ENCODE data around the gene DECR2. TPM values are rescaled to one million over a fixed set of nuclear protein-coding genes. Genes with fewer than 3 reads are reported as not detected.

Gene DECR2
- total and polyA plus RNA-seq, 4 donors, result 42.2 to 210 (median 126) TPM

DNA sequence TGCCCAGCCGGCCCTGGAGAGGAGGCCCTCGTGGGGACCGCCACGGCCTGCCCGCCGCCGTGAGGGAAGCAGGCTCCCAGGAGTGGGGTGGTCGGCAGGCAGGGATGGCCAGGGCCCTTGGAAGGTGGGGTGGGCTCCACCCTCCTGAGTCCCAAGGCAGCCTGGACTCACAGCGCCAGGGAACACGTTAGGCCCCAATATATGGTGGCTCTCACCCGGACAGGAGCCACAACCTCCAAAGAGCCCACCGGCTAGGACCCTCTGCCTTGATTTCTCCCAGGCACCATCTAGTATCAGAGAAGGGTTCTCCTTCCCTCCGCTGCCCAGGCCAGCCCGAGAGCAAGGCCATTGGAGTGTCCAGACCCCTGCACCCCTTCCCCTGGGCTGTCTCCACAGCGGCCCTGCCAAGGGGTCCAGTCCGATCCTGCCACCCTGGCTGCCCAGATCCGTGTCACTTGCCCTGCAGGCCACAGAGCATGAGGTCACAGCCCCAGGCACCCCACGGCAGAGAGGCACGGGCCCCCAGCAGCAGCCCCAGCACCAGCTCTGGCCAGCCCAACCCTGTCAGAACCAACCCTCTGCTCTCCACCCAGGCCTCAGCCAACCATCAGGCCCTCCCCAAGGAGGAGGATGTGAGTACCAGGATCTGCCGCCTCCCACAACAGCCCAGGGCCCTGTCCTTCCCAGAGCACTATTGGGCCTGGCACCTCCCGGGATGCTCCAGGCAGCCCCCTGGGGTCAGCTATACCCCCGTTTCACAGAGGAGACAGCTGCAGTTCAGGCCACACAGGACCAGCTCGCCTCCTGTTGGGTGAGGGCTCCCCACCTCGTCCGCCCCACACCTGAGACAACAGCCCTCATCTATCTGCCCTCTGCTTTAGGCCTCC lies 48.0 kb upstream of the DECR2 start:
- H3K4me1 ChIP-seq (ENCODE audit: control insufficient read depth in 4 of 4, insufficient read depth in 4 of 4, low read length in 3 of 4), result peaks cover 3 to 11% (median 6%) of the 10 kb centered on the region in 4 donors
- H3K27ac ChIP-seq (ENCODE audit: low read depth in 1 of 2, low read length in 2 of 2), result peak overlapping the region in 1 of 2 donors; percentile 13
- H3K4me3 ChIP-seq (ENCODE audit: low read depth in 1 of 3, low read length in 3 of 3), result peak overlapping the region; percentile 5 to 41 (median 25)
- H3K9me3 ChIP-seq (ENCODE audit: control insufficient read depth in 4 of 4, low read length in 3 of 4), result no peaks in the 10 kb centered on the region
- H3K36me3 ChIP-seq (ENCODE audit: control insufficient read depth in 4 of 4, insufficient read depth in 3 of 4, low read depth in 1 of 4, low read length in 3 of 4), result no peaks in the 10 kb centered on the region
- 74% methylated on average over 25 of the region's 25 CpGs for WGBS
- TF ChIP-seq RAD21 (IDR thresholded peaks at IDR 0.05) (no peak), JUND (IDR thresholded peaks at IDR 0.05) (no peak), NR2F2 (IDR thresholded peaks at IDR 0.05) (no peak), HNF4A (conservative IDR thresholded peaks at IDR 0.05) (no peak)
- TF ChIP-seq, protein P1, sequence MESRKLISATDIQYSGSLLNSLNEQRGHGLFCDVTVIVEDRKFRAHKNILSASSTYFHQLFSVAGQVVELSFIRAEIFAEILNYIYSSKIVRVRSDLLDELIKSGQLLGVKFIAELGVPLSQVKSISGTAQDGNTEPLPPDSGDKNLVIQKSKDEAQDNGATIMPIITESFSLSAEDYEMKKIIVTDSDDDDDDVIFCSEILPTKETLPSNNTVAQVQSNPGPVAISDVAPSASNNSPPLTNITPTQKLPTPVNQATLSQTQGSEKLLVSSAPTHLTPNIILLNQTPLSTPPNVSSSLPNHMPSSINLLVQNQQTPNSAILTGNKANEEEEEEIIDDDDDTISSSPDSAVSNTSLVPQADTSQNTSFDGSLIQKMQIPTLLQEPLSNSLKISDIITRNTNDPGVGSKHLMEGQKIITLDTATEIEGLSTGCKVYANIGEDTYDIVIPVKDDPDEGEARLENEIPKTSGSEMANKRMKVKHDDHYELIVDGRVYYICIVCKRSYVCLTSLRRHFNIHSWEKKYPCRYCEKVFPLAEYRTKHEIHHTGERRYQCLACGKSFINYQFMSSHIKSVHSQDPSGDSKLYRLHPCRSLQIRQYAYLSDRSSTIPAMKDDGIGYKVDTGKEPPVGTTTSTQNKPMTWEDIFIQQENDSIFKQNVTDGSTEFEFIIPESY (IDR thresholded peaks at IDR 0.05), result no peak
- TF ChIP-seq, protein P2, sequence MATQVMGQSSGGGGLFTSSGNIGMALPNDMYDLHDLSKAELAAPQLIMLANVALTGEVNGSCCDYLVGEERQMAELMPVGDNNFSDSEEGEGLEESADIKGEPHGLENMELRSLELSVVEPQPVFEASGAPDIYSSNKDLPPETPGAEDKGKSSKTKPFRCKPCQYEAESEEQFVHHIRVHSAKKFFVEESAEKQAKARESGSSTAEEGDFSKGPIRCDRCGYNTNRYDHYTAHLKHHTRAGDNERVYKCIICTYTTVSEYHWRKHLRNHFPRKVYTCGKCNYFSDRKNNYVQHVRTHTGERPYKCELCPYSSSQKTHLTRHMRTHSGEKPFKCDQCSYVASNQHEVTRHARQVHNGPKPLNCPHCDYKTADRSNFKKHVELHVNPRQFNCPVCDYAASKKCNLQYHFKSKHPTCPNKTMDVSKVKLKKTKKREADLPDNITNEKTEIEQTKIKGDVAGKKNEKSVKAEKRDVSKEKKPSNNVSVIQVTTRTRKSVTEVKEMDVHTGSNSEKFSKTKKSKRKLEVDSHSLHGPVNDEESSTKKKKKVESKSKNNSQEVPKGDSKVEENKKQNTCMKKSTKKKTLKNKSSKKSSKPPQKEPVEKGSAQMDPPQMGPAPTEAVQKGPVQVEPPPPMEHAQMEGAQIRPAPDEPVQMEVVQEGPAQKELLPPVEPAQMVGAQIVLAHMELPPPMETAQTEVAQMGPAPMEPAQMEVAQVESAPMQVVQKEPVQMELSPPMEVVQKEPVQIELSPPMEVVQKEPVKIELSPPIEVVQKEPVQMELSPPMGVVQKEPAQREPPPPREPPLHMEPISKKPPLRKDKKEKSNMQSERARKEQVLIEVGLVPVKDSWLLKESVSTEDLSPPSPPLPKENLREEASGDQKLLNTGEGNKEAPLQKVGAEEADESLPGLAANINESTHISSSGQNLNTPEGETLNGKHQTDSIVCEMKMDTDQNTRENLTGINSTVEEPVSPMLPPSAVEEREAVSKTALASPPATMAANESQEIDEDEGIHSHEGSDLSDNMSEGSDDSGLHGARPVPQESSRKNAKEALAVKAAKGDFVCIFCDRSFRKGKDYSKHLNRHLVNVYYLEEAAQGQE (IDR thresholded peaks at IDR 0.05), result no peak
- no peak for DNase-seq (ENCODE audit: low spot score)
- H3K27me3 ChIP-seq (ENCODE audit: control insufficient read depth in 4 of 4, insufficient read depth in 4 of 4, low read length in 3 of 4), result no peaks in the 10 kb centered on the region
- H3K9ac ChIP-seq (ENCODE audit: low read depth in 1 of 2, low read length in 2 of 2), result no peak overlapping the region

DNA sequence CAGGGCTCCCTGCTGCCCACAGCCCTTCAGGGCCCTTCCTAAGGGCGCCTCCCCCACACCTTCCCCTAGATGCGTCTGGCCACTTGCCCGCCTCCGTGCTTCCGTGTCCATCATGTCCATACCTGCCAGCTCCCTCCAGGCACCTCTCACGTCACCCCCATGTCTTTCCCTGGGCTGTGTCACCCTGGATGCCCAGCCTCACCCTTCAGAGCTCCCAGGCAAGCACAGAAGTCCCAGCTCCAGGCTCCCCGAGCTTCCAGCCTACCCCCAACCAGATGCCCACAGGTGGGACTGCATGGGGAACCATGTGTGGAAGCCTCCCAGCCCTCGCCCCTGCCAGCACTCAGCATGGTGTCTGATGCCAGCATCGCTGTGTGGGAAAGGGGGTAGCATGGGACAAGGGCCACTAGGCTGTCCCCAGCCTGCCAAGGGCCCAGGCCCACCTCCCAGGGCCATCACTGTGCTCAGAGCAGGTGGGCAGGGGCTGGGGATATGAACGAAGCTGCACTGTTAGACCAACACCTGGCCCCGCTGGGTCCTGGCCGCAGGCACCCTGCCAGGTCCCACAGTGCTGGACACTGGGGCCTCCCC lies 47.3 kb upstream of the DECR2 start:
- WGBS, result 96% methylated on average over 12 of the region's 12 CpGs
- no peak overlapping the region for H3K27ac ChIP-seq (ENCODE audit: low read depth in 1 of 2, low read length in 2 of 2)
- no peak for DNase-seq (ENCODE audit: low spot score)
- no peaks in the 10 kb centered on the region for H3K36me3 ChIP-seq (ENCODE audit: control insufficient read depth in 4 of 4, insufficient read depth in 3 of 4, low read depth in 1 of 4, low read length in 3 of 4)
- TF ChIP-seq FOXA1 (IDR thresholded peaks at IDR 0.05), result no peak
- TF ChIP-seq JUND (IDR thresholded peaks at IDR 0.05), result no peak
- H3K4me3 ChIP-seq (ENCODE audit: low read depth in 1 of 3, low read length in 3 of 3), result no peak overlapping the region
- H3K9ac ChIP-seq (ENCODE audit: low read depth in 1 of 2, low read length in 2 of 2), result no peak overlapping the region
- H3K4me1 ChIP-seq (ENCODE audit: control insufficient read depth in 4 of 4, insufficient read depth in 4 of 4, low read length in 3 of 4), result peaks cover 3 to 11% (median 6%) of the 10 kb centered on the region in 4 donors
- H3K9me3 ChIP-seq (ENCODE audit: control insufficient read depth in 4 of 4, low read length in 3 of 4), result no peaks in the 10 kb centered on the region
- no peaks in the 10 kb centered on the region for H3K27me3 ChIP-seq (ENCODE audit: control insufficient read depth in 4 of 4, insufficient read depth in 4 of 4, low read length in 3 of 4)

DNA sequence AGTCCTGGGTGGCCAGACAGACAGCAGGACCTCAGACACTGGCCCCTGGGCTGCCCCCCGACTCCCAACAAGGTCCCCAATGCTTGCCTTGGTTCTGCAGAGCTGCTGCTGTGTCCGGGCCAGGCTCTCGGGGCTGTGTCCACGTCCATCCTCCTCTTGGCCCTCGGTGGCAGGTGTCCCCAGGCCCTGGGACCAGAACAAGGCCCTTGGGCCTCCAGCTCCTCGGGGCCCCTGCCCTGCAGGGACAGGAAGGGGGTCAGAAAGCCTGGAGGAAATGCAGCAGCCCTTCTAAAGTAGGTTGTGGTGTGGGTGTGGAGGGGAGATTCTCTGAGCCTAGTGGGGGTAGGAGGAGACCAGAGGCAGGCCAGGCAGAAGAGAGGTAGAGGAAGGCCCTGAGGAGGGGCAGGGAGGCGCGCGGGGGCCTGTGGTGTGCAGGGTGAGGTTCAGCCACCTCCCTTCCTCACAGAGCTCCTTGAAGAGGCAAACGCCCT lies 46.7 kb upstream of the DECR2 start:
- WGBS, result 86% methylated on average over 10 of the region's 10 CpGs
- DNase-seq (ENCODE audit: low spot score), result no peak

More for the DNA sequence above, 46.7 kb upstream of the DECR2 start:
- Histone ChIP-seq H3K4me3 (ENCODE audit: low read depth in 1 of 3, low read length in 3 of 3) (no peak overlapping the region), H3K9ac (ENCODE audit: low read depth in 1 of 2, low read length in 2 of 2) (no peak overlapping the region), H3K27me3 (ENCODE audit: control insufficient read depth in 4 of 4, insufficient read depth in 4 of 4, low read length in 3 of 4) (no peaks in the 10 kb centered on the region), H3K4me1 (ENCODE audit: control insufficient read depth in 4 of 4, insufficient read depth in 4 of 4, low read length in 3 of 4) (peaks cover 3 to 11% (median 6%) of the 10 kb centered on the region in 4 donors), H3K9me3 (ENCODE audit: control insufficient read depth in 4 of 4, low read length in 3 of 4) (no peaks in the 10 kb centered on the region), H3K36me3 (ENCODE audit: control insufficient read depth in 4 of 4, insufficient read depth in 3 of 4, low read depth in 1 of 4, low read length in 3 of 4) (no peaks in the 10 kb centered on the region), H3K27ac (ENCODE audit: low read depth in 1 of 2, low read length in 2 of 2) (no peak overlapping the region)
- no peak for TF ChIP-seq RXRA (IDR thresholded peaks at IDR 0.05)
- no peak for TF ChIP-seq HNF4A (conservative IDR thresholded peaks at IDR 0.05)
- no peak for TF ChIP-seq YY1 (IDR thresholded peaks at IDR 0.05)

Data from liver (tissue), 9 donors.